ENCODE results near the gene CDKAL1.

Gene CDKAL1

GRCh38 chr6:21208796-21209186 is 674.5 kb downstream of the CDKAL1 start:
- Histone ChIP-seq H2BK5ac (ENCODE audit: low read length) (no peak overlapping the region), H3K27ac (replicated peaks; ENCODE audit: low read length) (no peak overlapping the region), H4K8ac (ENCODE audit: low read depth, low read length) (no peak overlapping the region), H3K14ac (ENCODE audit: low read length) (no peak overlapping the region), H3K4me3 (ENCODE audit: low read length in 2 of 2) (no peak overlapping the region), H3K4me1 (ENCODE audit: control insufficient read depth in 2 of 2, insufficient read depth in 1 of 2, low read depth in 1 of 2, low read length in 2 of 2) (peaks cover 0 to 4% of the 10 kb centered on the region in 2 donors), H3K23ac (ENCODE audit: low read depth, low read length, poor library complexity) (no peak overlapping the region), H3K4ac (ENCODE audit: low read length) (no peak overlapping the region), H3K36me3 (replicated peaks in 1 of 2; ENCODE audit: control insufficient read depth in 2 of 2, insufficient read depth in 2 of 2, low read length in 2 of 2) (no peaks in the 10 kb centered on the region), H4K91ac (ENCODE audit: low read depth, low read length, poor library complexity) (no peak overlapping the region), H3K79me1 (ENCODE audit: low read depth, low read length) (no peaks in the 10 kb centered on the region), H2BK120ac (ENCODE audit: low read depth, low read length) (no peak overlapping the region), H2AK5ac (ENCODE audit: low read depth, low read length) (no peak overlapping the region), H3K18ac (ENCODE audit: low read length) (no peak overlapping the region), H2BK15ac (ENCODE audit: low read length) (no peak overlapping the region), H3K4me2 (ENCODE audit: insufficient read depth, low read length, poor library complexity, severe bottlenecking) (no peak overlapping the region), H3K9me3 (replicated peaks in 1 of 2; ENCODE audit: control insufficient read depth in 2 of 2, insufficient read depth in 1 of 2, low read depth in 1 of 2, low read length in 2 of 2) (peaks cover 1 to 6% of the 10 kb centered on the region in 2 donors), H3K27me3 (ENCODE audit: control insufficient read depth in 3 of 3, insufficient read depth in 3 of 3, low read depth in 1 of 3, low read length in 3 of 3) (no peaks in the 10 kb centered on the region), H3K9ac (ENCODE audit: low read depth, low read length, poor library complexity) (no peak overlapping the region), H2AFZ (ENCODE audit: low read length) (no peak overlapping the region), H2BK12ac (ENCODE audit: low read length) (no peak overlapping the region)
- DNase-seq (ENCODE audit: low spot score), result no peak
- no CpG with 5 or more reads among the region's 5 CpGs for WGBS, 2 donors (ENCODE audit: extremely low coverage in 2 of 2, insufficient read length in 2 of 2, insufficient replicate concordance in 1 of 2)

DNA sequence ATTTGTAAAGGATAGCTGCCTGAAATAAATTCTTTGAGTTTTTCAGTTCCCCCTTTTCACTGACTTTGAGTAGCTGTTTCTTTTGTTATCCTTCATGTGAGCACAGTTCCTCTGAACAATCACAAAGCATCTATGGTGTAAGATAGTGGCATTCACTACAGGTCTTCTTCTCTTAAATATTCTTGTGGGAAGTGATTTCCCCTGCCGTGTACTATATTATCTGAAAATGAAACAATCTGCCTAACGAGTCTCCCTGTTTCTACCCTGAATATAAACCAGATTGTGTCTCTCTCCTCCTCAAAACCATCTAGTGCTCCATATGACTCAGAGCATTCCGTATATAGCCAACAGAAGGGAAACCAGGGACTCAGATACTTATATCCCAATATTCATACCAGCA is 679.2 kb downstream of the CDKAL1 start:
- Histone ChIP-seq H3K9me3 (replicated peaks in 1 of 2; ENCODE audit: control insufficient read depth in 2 of 2, insufficient read depth in 1 of 2, low read depth in 1 of 2, low read length in 2 of 2) (peaks cover 4 to 21% of the 10 kb centered on the region in 2 donors), H2BK15ac (ENCODE audit: low read length) (no peak overlapping the region), H3K9ac (ENCODE audit: low read depth, low read length, poor library complexity) (no peak overlapping the region), H3K4me1 (ENCODE audit: control insufficient read depth in 2 of 2, insufficient read depth in 1 of 2, low read depth in 1 of 2, low read length in 2 of 2) (peaks cover 0 to 4% of the 10 kb centered on the region in 2 donors), H3K79me1 (ENCODE audit: low read depth, low read length) (no peaks in the 10 kb centered on the region), H3K27ac (replicated peaks; ENCODE audit: low read length) (no peak overlapping the region), H3K36me3 (replicated peaks in 1 of 2; ENCODE audit: control insufficient read depth in 2 of 2, insufficient read depth in 2 of 2, low read length in 2 of 2) (no peaks in the 10 kb centered on the region), H3K27me3 (ENCODE audit: control insufficient read depth in 3 of 3, insufficient read depth in 3 of 3, low read depth in 1 of 3, low read length in 3 of 3) (no peaks in the 10 kb centered on the region), H3K23ac (ENCODE audit: low read depth, low read length, poor library complexity) (no peak overlapping the region), H4K8ac (ENCODE audit: low read depth, low read length) (no peak overlapping the region), H2AK5ac (ENCODE audit: low read depth, low read length) (no peak overlapping the region), H3K14ac (ENCODE audit: low read length) (no peak overlapping the region), H3K18ac (ENCODE audit: low read length) (no peak overlapping the region), H3K4me3 (ENCODE audit: low read length in 2 of 2) (no peak overlapping the region), H3K4ac (ENCODE audit: low read length) (no peak overlapping the region), H2BK5ac (ENCODE audit: low read length) (no peak overlapping the region), H2AFZ (ENCODE audit: low read length) (no peak overlapping the region), H2BK120ac (ENCODE audit: low read depth, low read length) (no peak overlapping the region), H3K4me2 (ENCODE audit: insufficient read depth, low read length, poor library complexity, severe bottlenecking) (no peak overlapping the region), H4K91ac (ENCODE audit: low read depth, low read length, poor library complexity) (no peak overlapping the region), H2BK12ac (ENCODE audit: low read length) (no peak overlapping the region)
- WGBS, 2 donors (ENCODE audit: extremely low coverage in 2 of 2, insufficient read length in 2 of 2, insufficient replicate concordance in 1 of 2), result no CpG with 5 or more reads among the region's 3 CpGs
- no peak for DNase-seq (ENCODE audit: low spot score)

- Histone ChIP-seq H3K79me1 (ENCODE audit: low read depth, low read length) (no peaks in the 10 kb centered on the region), H3K27ac (replicated peaks; ENCODE audit: low read length) (no peak overlapping the region), H3K4me2 (ENCODE audit: insufficient read depth, low read length, poor library complexity, severe bottlenecking) (no peak overlapping the region), H4K8ac (ENCODE audit: low read depth, low read length) (no peak overlapping the region), H3K27me3 (ENCODE audit: control insufficient read depth in 3 of 3, insufficient read depth in 3 of 3, low read depth in 1 of 3, low read length in 3 of 3) (no peaks in the 10 kb centered on the region), H2BK120ac (ENCODE audit: low read depth, low read length) (no peak overlapping the region), H3K36me3 (replicated peaks in 1 of 2; ENCODE audit: control insufficient read depth in 2 of 2, insufficient read depth in 2 of 2, low read length in 2 of 2) (no peaks in the 10 kb centered on the region), H3K9me3 (replicated peaks in 1 of 2; ENCODE audit: control insufficient read depth in 2 of 2, insufficient read depth in 1 of 2, low read depth in 1 of 2, low read length in 2 of 2) (peaks cover 4 to 23% of the 10 kb centered on the region in 2 donors), H3K9ac (ENCODE audit: low read depth, low read length, poor library complexity) (no peak overlapping the region), H3K23ac (ENCODE audit: low read depth, low read length, poor library complexity) (no peak overlapping the region), H3K4ac (ENCODE audit: low read length) (no peak overlapping the region), H2BK12ac (ENCODE audit: low read length) (no peak overlapping the region), H4K91ac (ENCODE audit: low read depth, low read length, poor library complexity) (no peak overlapping the region), H2BK5ac (ENCODE audit: low read length) (no peak overlapping the region), H2AFZ (ENCODE audit: low read length) (no peak overlapping the region), H3K4me3 (ENCODE audit: low read length in 2 of 2) (no peak overlapping the region), H3K14ac (ENCODE audit: low read length) (no peak overlapping the region), H2AK5ac (ENCODE audit: low read depth, low read length) (no peak overlapping the region), H3K18ac (ENCODE audit: low read length) (no peak overlapping the region), H2BK15ac (ENCODE audit: low read length) (no peak overlapping the region), H3K4me1 (ENCODE audit: control insufficient read depth in 2 of 2, insufficient read depth in 1 of 2, low read depth in 1 of 2, low read length in 2 of 2) (peaks cover 0 to 4% of the 10 kb centered on the region in 2 donors)
- no peak for DNase-seq (ENCODE audit: low spot score)
- WGBS, 2 donors (ENCODE audit: extremely low coverage in 2 of 2, insufficient read length in 2 of 2, insufficient replicate concordance in 1 of 2), result no CpG with 5 or more reads among the region's 5 CpGs
Observed at GRCh38 chr6:21214738-21215448, 680.6 kb downstream of the CDKAL1 start.

- Histone ChIP-seq H3K14ac (ENCODE audit: low read length) (no peak overlapping the region), H2BK120ac (ENCODE audit: low read depth, low read length) (no peak overlapping the region), H3K4me1 (ENCODE audit: control insufficient read depth in 2 of 2, insufficient read depth in 1 of 2, low read depth in 1 of 2, low read length in 2 of 2) (no peaks in the 10 kb centered on the region), H4K91ac (ENCODE audit: low read depth, low read length, poor library complexity) (no peak overlapping the region), H3K23ac (ENCODE audit: low read depth, low read length, poor library complexity) (no peak overlapping the region), H3K4me2 (ENCODE audit: insufficient read depth, low read length, poor library complexity, severe bottlenecking) (no peak overlapping the region), H2BK5ac (ENCODE audit: low read length) (no peak overlapping the region), H3K36me3 (replicated peaks in 1 of 2; ENCODE audit: control insufficient read depth in 2 of 2, insufficient read depth in 2 of 2, low read length in 2 of 2) (no peaks in the 10 kb centered on the region), H3K79me1 (ENCODE audit: low read depth, low read length) (no peaks in the 10 kb centered on the region), H2AFZ (ENCODE audit: low read length) (no peak overlapping the region), H2BK12ac (ENCODE audit: low read length) (no peak overlapping the region), H3K18ac (ENCODE audit: low read length) (no peak overlapping the region), H2AK5ac (ENCODE audit: low read depth, low read length) (no peak overlapping the region), H2BK15ac (ENCODE audit: low read length) (no peak overlapping the region), H3K4ac (ENCODE audit: low read length) (no peak overlapping the region), H3K9ac (ENCODE audit: low read depth, low read length, poor library complexity) (no peak overlapping the region), H4K8ac (ENCODE audit: low read depth, low read length) (no peak overlapping the region), H3K4me3 (ENCODE audit: low read length in 2 of 2) (no peak overlapping the region), H3K27me3 (ENCODE audit: control insufficient read depth in 3 of 3, insufficient read depth in 3 of 3, low read depth in 1 of 3, low read length in 3 of 3) (no peaks in the 10 kb centered on the region), H3K27ac (replicated peaks; ENCODE audit: low read length) (no peak overlapping the region), H3K9me3 (replicated peaks in 1 of 2; ENCODE audit: control insufficient read depth in 2 of 2, insufficient read depth in 1 of 2, low read depth in 1 of 2, low read length in 2 of 2) (peaks cover 3 to 16% of the 10 kb centered on the region in 2 donors)
- no peak for DNase-seq (ENCODE audit: low spot score)
- WGBS, 2 donors (ENCODE audit: extremely low coverage in 2 of 2, insufficient read length in 2 of 2, insufficient replicate concordance in 1 of 2), result no CpG with 5 or more reads among the region's 2 CpGs
Observed at GRCh38 chr6:21219241-21219640, 685.0 kb downstream of the CDKAL1 start.

All from neuronal stem cell (in vitro differentiated cells).